Omental fat pad (tissue), 4 donors: Measurements from ENCODE around the gene WSCD1. TPM values are rescaled to one million over a fixed set of nuclear protein-coding genes. Genes with fewer than 3 reads are reported as not detected.

ENCODE experiments used
- ATAC-seq: fragments of 150-250 bp; one replicate; pipeline ENCODE4 v1.9.1; 2016; ENCODE audit warnings: mild to moderate bottlenecking, moderate library complexity; ENCODE audit not compliant: low FRiP score
- DNase-seq: peaks from one replicate; pipeline ENCODE4 v3.0.0-alpha.2; 2019; ENCODE audit warnings: low spot score
- total RNA-seq, 4 donors: library from RNA; depleted of rRNA; stranded (reverse); fragments of >200 nt; gene quantifications; one replicate each; pipeline ENCODE4 v1.1.0, GENCODE V29; 2016
- TF ChIP-seq, protein P1 (sequence below), 3 donors: fragments of 450-650 bp; IDR thresholded peaks; one replicate each; pipeline ENCODE4 v1.5.1; 2016 to 2017; ENCODE audit warnings: antibody characterized with exemption in 3 of 3, mild to moderate bottlenecking in 3 of 3, moderate library complexity in 2 of 3

WSCD1 gene
- total RNA-seq, 4 donors from 2014 or later: 0.93 to 6.1 (median 2.4) TPM

DNA sequence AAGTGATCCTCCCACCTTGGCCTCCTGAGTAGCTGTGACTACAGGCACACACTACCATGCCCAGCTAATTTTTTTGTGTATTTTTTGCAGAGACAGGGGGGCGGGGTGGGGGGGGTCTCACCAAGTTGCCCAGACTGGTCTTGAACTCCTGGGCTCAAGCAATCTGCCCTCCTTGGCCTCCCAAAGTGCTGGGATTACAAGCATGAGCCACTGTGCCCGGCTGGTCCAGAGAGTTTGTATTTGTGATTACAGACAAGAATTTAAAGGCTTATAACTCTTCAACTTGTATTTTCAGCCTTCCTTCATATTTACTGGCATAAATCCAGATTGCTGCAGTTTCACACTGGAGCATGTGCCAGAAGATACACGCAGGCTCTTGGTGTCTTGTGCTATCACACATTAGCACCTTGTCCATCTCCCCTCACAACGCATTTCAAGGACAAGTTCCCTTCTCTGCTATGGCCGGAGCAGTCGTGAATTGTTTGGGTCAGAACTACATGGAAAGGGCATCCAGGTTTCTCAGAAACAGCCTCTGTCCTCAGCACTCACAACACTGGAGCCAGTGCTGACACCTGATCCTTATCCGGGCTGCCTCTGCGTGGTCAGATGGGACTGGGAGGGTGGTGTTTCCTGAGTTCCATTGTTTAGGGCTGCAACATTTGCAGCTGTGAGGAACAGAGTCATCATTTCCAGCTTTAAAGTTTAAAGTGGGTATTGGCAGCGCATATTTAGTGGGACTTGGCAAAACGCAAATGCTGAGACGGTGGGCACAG, 28.1 kb downstream of the WSCD1 start:
- no peak for DNase-seq
- no peak for ATAC-seq
- TF ChIP-seq, protein P1, sequence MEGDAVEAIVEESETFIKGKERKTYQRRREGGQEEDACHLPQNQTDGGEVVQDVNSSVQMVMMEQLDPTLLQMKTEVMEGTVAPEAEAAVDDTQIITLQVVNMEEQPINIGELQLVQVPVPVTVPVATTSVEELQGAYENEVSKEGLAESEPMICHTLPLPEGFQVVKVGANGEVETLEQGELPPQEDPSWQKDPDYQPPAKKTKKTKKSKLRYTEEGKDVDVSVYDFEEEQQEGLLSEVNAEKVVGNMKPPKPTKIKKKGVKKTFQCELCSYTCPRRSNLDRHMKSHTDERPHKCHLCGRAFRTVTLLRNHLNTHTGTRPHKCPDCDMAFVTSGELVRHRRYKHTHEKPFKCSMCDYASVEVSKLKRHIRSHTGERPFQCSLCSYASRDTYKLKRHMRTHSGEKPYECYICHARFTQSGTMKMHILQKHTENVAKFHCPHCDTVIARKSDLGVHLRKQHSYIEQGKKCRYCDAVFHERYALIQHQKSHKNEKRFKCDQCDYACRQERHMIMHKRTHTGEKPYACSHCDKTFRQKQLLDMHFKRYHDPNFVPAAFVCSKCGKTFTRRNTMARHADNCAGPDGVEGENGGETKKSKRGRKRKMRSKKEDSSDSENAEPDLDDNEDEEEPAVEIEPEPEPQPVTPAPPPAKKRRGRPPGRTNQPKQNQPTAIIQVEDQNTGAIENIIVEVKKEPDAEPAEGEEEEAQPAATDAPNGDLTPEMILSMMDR (IDR thresholded peaks at IDR 0.05): no peak

GRCh38 chr17:6098823-6099180, 28.6 kb downstream of the WSCD1 start:
- TF ChIP-seq, protein P1 (IDR thresholded peaks at IDR 0.05): no peak
- no peak for ATAC-seq
- no peak for DNase-seq

- DNase-seq: no peak
- no peak for ATAC-seq
- TF ChIP-seq, protein P1 (IDR thresholded peaks at IDR 0.05): no peak
Observed at GRCh38 chr17:6099492-6099891, 29.3 kb downstream of the WSCD1 start.

- DNase-seq (no peak), ATAC-seq (no peak)
- TF ChIP-seq, protein P1 (IDR thresholded peaks at IDR 0.05): no peak
Observed at GRCh38 chr17:6100146-6100545, 30.0 kb downstream of the WSCD1 start.

DNA sequence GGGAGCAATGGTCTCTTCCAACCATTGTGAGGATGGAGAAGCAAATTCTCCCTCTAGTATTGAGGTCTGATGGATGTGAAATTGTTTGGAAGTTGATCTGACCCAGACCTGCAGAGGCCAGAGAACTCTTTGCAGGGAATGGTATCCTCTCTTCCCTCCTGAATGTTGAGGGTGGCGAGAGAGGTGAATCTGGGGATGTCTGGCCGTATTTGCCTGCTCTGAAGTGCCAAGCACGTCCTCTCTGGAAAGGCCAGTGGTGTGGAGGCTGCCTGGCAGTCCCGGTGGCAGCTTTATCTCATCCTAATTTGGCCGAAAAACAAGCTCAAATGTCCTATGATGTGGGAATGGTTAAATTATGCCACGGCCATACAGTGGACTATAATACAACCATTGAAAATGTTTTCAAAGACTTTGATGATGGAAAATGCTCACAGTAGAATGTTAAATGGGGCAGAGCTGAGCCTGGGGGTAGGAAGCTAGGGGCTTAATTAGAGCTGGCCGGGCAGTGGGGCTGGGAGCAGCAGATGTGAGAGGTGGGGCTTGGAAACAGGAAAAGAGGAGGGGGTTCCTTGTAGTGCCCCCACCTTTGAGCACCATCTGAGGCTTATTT, 30.8 kb downstream of the WSCD1 start:
- ATAC-seq: no peak
- TF ChIP-seq, protein P1 (IDR thresholded peaks at IDR 0.05): no peak
- no peak for DNase-seq

DNA sequence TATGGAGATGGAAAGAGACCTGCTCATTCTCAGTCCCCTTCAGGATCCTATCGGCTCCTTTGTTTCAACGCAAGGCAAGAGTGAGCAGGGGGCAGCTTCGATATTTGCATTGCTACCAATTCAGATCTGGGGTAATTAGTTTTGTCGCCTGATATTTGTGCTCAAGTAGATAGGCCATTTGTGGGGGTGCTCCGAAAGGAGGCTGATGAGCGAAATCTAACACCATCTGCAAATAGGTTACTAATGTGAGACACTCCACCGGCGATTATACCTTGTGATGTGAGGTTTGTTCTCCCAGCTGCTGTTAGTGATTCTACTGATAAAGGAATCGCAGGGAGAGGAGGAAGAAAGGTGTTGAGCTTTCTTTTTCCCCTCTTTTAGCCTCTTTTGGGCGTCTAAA, 31.5 kb downstream of the WSCD1 start:
- DNase-seq: no peak
- ATAC-seq: no peak
- TF ChIP-seq, protein P1 (IDR thresholded peaks at IDR 0.05): no peak

- ATAC-seq (no peak), DNase-seq (no peak)
- TF ChIP-seq, protein P1 (IDR thresholded peaks at IDR 0.05): no peak
Observed at GRCh38 chr17:6102615-6103014, 32.4 kb downstream of the WSCD1 start.
